ENCODE data around the gene GPRC5D. TPM values are rescaled to one million over a fixed set of nuclear protein-coding genes. Genes with fewer than 3 reads are reported as not detected.
A peak's percentile ranks its signal among the peaks of the same experiment; 100 is the strongest.

GPRC5D gene
- total RNA-seq, result 10.1 TPM

DNA sequence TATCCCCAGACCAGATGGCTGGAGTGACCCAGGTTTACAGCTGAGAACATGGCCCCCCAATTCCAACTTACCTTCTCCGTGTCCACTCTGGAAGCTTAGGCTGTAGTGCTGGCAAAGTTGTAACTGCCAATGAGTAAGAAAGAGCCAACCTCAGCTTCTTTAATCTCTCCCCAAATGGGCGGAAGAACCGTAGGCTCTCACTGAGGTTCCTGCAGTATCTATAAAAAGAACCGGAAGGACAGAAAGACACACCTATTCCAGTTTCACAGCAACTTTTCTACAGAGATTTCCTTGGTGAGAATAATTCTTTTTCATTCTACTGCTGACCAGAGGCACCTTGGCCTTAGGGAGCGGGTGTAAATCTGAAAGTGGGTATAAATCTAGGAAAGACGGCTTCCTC, at the start of gene GPRC5D:
Gene GPRC5D (minus strand): TSS at position 135 of the 400 bp plus-strand sequence. CDS start 1,786 bp downstream, outside the sequence.
- no peak for DNase-seq

DNA sequence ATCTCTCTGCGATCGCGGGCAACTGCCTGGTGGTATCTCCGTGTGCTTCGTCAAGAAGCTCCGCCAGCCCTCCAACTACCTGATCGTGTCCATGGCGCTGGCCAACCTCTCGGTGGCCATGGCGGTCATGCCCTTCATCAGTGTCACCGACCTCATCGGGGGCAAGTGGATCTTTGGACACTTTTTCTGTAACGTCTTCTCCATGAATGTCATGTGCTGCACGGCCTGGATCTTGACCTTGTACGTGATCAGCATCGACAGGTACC, 49.7 kb upstream of the GPRC5D start:
- no peak for DNase-seq

DNA sequence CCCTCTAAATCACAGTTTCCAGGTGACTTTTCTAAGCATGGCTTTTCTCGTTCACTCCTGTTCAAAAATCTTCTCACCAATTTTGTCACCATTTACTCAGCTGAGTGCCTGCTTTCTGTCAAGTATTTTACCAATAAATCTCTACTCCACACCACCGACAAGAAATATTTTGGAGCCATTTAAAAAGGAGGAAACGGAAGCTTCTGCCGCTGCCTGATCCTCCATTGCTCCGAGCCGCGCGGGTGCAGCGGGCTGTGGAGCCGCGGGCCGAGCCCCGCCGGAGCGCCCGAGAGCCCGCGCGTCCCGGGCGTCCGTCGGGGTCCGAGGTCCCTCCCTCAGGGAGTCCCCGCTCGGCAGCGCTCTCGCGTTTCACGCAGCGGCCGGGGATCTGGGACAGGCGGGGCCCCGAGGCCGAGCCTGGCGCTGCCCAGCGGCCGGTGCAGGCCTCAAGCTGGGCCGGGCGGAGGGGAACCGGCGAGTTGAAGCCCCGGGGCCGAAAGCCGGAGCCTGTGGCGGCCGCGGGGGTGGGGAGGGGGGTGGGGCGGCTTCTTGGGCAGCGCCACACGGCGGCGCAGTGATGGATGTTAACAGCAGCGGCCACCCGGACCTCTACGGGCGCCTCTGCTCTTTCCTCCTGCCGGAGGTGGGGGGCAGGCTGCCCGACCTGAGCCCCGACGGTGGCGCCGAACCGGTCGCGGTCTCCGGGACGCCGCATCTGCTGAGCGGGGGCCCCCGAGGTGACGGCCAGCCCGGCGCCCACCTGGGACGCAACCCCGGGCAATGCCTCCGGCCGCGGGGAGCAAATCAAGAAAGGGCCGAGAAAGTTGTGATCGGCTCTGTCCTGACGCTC, 49.2 kb upstream of the GPRC5D start:
- DNase-seq, result no peak

DNA sequence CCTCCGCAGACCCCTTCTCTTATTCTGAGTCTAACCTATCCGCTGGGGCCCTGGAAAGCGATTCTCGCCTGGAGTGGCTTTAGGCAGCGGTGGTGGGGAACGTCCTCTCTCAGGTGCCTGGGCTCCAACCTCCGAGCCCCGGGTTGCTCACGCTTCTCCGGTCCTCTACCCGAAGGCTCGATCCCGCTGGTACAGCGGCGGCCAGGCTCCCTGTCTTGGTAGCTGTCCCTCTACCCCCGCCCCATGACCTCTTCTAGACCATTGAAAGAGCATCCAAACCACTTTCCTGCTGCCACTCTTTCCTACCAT, 48.6 kb upstream of the GPRC5D start:
- no peak for DNase-seq

DNA sequence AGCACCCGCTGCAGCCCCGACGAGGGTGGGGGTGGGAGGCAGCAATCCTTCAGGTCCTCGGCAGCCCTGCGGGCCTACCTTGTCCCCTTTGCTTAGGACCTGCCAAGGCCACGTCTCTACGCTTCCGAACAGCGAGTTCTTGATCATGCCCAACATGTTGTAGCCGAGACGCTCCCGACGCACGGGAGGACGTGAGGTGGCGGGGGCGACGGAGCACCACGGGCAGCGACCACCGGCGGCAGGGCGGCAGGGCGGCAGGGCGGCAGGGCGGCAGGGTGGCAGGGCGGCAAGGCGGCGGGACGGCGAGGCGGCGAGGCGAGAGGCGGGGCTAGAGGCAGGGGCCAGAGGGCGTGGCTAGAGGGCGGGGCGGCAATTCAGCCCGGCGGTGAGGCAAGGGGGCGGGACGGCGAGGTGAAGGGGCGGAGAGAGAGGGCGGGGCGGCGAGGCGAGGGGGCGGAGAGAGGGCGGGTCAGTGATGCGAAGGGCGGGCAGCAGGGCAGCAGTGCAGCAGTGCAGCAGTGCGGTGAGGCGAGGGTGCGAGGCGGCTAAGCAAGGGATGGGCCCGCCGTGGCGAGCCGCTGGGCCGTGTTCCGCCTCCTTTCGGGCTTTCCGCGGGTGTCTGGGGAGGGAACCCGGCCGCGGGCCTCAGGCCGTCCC, 48.1 kb upstream of the GPRC5D start, which contains the start of gene HEBP1:
Gene HEBP1 (minus strand): TSS at position 307 of the 657 bp plus-strand sequence. CDS start 151 bp downstream, at position 156.
- peak; percentile 93 for DNase-seq

DNA sequence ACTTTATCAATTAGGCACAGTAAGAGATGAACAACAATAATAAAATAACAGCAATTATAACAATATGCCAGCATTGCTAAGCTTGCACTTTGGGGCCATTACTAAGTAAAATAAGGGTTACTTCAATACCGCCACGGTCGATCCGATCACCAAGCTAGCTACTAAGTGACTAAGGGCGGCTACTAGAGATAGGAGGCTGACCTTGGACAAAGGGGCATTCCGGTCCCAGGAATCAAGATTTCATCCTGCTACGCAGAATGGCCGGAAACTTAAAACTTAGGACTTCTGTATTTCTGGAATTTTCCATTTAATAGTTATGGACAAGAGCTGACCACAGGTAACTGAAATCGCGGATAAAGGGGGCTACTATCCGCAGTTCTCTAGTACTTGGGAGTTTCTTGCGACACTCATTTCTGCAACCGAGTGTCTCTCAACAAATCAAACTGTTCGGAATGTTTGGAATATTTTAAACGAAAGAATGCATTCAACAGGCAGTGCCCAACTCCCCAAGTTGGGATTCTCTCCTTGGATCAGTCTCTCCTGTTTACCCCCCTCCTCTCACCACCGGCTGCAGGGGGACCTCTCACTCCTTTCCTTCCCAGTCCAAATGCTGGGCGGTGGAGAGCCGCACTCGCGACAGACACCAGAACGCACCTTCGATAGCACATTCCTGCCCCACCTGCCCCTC, 47.4 kb upstream of the GPRC5D start:
- DNase-seq, result peak; percentile 45

DNA sequence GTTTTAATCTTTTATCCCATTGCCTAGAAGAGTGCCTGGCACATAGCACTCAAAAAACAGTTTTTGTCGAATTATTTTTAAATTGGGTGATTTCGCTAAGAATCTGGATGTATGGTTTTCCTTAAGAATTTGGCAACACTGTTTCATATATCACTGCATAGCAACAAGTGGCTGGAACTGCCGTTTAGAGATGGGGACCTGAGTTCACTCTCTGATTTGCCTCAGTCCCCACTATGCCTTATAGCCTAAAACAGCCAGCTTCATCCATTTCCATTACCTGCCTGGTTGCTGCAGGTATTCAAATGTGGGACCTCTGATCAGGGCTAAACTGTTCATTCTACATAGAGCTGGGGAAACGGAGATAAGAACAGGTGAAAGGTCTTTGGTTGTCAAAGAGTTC, 46.3 kb upstream of the GPRC5D start:
- no peak for DNase-seq

DNA sequence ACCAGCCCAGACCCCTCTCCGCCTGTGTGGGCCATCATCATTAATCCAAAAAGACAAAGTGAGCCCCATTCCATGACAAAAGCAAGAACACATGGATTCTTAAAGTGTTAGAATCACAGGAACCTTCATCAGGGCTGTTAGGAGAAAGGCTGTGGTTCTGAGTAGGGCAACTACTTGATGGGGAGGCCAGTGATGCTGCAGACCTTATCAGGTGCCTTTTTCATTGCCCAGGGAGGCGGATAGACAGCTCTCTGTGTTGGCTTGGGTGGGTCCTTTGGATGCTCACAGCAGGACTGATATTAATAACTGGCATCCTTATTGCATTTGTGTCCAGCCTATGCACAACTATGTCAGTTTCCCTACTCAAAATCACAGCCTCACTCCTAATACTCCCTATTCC, 45.8 kb upstream of the GPRC5D start:
- DNase-seq, result no peak

DNA sequence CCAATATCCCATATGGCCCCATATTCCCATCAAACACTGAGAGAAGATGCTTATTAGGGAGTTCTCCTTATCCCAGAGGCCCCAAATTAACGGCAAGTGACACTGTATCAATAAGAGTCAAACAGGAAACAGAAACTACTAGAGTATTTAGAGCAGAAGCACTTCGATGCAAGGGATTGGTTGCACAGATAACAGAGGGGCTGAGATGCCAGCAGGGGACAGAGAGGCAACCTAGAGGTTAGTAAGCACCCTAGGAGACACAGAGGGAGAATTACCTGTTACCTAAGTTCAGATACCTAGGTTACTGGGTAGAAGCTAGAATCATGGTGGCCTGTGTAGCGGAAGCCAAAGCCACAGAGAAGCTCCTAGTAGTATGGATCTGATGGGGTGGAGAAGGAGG, 45.2 kb upstream of the GPRC5D start:
- DNase-seq, result no peak

DNA sequence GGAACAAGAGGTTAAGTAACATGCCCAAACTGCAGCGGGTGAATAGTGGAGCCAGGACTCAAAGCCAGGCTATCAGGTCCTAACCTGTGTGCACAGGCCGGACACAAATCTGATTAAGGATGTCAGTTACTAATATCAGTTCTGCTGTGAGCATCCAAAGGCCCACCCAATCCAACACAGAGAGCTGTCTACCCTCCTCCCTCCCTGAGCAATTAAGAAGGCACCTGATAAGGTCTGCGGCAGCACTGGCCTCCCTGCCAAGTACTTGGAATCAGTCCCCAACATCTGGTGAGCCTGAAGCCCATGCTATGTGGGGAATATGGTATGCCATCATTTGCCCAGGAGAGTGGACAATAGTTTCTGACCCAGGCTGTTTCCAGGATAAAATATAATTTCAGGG, 44.2 kb upstream of the GPRC5D start:
- DNase-seq, result no peak

DNA sequence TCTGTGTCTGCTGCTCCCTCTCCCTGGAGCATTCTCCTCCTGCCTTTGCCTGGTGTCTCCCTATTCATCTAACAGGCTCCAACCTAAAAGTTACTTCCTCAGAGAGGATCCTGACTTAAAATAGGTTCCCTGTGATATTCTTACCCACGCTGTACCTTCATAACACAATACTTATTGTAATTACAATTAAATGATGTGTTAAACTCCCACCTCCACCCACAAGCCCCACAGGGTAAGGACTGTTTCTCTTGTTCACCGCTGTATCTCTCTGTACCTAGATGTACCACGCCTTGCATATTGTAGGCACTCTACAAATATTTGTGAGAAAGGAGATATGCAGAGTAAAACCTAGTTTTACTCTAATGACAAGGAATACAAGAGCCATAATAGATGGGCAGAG, 43.1 kb upstream of the GPRC5D start:
- no peak for DNase-seq

DNA sequence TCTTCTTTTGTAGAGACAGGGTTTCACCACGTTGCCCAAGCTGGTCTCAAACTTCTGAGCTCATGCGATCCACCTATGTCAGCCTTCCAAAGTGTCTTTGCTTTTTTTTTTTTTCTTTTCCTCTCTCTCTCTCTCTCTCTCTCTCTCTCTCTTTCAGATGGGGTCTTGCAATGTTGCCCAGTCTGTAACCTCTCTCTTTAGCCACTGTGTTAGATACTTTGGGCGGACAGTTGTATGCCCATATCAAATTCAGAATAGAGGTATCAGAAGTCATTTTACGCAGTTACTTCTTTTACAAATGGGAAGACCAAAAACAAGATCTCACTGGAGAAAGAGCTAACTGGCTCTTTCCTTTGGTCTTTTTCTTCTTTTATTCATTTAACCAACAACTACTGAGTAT, 41.4 kb upstream of the GPRC5D start:
- no peak for DNase-seq

DNA sequence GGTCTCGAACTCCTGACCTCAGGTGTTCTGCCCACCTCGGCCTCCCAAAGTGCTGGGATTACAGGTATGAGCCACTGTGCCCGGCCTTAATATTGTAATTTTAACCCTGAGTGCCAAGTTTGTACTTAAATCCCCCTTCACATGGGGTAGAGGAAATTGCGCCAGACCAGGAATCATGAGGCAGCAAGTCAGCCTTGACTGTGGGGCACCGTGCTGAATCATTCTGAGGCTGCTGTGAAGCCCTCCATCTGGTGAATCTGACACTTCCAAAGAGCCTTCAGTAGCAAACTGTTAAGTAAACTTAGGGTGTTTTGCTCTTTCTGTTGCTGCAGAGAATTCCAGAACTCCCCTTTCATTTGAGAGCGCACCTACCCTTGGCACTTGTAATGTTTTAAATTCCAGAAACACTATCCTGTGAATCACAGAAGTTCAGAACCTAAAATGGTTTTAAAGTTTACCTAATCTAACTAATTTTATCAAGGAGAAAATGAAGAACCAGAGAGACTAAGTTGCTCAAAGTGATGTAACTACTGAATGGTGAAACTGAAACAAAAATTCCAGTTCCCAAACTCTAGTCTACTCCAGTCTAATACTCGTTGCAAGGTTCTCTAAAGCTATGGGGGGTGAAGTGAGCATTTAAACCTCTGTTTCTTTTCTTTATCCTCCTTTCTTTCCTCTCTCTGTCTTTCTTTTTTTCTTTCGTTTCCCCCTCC, 40.6 kb upstream of the GPRC5D start:
- no peak for DNase-seq

DNA sequence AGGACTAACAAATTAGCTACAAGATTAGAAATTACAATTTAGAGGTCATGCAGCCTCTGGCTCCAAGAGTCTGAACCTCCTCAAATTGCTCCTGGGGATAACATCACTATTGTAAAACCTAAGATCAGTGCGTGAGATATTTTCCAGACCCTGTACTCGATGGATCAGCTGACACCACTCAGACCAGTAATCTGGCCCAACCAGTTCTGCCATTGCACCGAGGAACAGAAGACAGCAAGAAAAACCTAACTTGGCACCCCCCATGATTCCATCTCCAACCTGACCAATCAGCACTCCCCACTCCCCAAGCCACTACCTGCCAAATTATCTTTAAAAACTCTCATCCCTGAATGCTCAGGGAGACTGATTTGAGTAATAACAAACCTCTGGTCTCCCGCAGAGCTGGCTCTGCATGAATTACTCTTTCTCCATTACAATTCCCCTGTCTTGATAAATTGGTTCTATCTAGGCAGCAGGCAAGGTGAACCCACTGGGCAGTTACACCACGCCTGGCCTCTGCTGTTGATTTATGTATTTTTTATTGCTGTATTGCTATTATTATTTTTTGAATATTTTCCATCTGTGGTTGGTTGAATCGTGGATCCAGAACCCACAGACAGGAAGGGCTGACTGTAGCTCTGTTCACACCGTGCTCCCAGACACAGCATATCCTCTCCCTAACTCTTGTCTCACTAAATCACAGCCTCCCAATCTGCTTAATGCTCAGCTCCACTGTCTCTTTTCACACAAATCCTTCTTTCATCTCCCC, 38.9 kb upstream of the GPRC5D start:
- no peak for DNase-seq

DNA sequence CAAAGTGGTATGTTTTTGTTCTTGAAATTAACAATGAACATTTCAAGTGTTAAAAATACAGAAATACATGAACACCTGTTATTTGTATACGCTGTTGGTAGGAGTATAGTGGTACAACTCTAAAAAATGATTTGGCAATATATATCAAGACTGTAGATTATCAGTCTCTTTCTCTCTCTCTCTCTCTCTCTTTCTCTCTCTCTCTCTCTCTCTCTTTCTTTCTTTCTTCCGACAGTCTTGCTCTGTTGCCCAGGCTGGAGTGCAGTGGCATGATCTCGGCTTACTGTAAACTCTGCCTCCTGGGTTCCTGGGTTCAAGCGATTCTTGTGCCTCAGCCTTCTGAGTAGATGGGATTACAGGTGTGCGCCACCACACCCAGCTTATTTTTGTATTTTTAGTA, 35.5 kb upstream of the GPRC5D start:
- DNase-seq, result no peak

DNA sequence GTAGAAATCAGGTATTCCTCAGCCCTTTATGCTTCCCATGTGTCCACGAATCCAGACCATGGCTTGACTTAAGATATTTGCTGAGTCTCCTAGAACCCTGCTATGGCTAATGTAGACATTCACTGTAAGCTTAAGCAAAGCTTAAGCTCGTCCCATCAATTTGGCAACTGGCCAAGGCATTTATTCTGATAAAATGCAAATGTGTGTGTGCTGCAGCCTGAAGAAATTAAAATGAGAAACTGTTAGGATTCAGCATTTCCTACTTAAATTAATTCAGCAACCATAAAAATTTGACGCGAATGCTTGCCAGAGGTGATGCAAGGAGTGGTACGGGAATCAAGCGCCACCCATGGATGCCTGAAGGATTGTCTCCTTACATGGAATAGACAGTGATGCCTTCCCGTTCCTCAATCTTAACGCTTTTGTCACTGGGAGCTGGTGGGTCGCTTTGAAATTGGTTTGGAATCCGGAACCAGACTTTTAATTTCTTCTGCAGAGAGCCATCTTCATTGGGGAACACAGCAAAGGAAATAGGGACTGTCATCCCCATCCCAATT, 34.9 kb upstream of the GPRC5D start:
- no peak for DNase-seq

DNA sequence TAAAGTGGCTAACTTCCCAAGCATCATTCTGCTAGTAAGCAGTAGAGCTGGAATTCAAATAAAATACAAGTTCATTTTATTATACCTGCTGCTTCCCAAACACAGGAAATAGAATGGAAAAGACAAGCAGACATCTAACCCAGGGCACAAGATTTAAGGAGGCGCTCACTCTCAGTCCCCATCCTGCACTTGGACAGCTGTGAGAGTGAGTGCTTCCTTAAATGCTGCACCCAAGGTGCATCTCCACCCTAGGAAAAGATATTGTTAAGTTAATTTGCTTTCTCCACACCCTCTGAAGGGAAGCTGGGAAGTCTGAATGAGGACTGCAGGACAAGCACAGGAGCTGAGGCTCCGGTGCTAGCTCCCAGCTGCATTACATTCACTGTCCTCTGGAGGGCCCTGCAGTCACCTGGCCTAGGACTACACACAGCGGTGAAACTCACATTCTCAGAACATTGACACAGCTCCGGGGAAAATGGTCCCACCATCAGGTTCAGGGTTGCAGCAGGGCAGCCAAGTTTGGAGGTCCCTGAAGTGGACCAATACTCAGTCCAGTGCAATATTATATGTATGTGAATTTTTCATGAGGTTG, 33.9 kb upstream of the GPRC5D start:
- DNase-seq, result no peak

DNA sequence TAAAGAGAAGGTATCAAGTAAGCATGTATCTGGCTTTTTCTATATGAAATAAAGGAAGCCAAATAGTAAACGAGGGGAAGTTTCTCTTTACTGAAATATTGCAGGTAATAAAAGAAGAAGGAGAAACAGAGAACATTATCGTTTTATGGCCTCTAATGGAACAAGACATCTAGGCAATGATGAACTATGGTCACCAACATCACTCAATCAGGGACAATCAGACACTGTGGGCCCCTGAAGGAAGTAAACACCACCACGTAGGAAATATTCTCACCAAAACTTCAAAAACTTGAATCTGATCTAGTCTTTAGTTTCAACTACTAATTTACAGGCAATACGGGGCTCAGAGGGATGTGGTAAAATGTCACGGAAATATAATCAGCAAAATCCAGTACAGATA, 32.2 kb upstream of the GPRC5D start:
- no peak for DNase-seq

DNA sequence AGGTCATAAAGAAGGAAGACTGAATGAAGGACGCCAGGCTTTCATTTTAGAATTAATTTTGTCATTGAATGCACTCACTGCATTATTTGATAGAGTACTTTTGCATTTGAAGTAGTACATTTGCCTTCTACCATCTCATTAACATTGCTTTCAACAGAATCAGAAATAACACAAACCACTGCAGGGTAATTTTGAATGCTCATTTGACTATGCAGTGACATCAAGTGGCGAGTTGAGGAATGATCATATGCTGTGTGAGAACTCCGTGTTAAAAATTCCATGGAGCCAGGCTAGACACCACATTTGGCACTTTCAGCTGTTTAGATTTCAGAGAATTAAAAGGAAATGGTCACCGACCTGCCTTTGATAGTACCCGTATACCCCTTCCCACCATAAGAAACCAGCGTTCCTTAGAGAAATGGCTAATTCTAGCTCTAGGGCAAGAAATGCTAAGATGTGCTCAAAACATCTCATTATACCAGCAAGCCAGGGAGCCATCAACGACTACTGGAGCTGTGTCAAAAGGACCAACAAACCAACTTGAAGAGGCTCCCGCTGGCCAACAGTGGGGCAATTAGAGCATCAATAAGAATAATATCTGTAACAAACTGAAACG, 31.6 kb upstream of the GPRC5D start:
- peak; percentile 63 for DNase-seq

DNA sequence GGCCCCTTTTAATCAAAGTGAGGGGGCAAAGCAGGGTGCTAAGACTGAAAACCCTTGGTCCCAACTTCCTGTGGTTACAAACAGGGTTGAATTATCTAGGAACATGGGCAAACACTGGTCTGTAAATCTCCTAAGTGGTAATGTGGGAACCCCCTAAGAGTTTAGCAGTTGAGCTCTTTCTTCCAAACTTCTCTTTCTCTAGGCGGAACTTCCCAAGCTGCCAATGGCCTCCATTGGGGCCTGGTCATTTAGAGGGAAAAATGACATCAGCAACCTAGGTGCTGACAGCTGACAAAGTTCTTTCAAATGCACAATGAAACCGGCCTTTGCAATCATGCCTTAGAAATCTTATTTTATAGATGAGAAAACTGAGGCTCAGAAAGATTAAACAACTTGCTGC, 30.4 kb upstream of the GPRC5D start:
- DNase-seq, result no peak

DNA sequence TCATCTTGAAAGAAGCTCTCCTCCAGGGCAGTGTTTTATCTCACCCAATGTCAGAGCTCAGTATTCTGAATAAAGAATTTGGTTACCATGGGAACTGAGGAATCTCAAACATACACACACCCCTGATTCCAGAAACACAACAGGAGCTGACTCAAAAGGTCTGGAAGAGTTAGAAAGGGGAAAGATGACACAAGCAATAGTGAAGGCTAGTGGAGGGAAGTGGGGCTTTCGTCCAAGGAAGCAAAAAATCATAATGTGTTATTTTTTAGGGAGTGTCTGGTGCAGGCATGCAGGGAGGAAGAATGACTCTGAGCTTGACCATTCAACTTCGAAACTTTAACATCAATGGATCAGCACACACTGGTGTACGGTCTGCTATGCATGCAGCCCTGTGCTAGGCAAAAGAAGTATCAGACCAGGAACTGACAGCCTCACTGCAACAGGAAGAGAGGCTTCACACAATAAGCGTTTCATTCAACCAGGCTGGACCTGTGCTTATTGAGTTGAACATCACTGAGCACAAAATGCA, 27.8 kb upstream of the GPRC5D start:
- DNase-seq, result peak; percentile 74
